Dedifferentiated amniotic fluid mesenchymal stem cell (primary cell): ENCODE data around the gene GLI1.
"Not testable (repeated sequence)": the region's sequence is repeated elsewhere in the genome, so short reads cannot be mapped to it uniquely, and the experiment has no call there.

Experiments used
- DNase-seq: peaks from one replicate; pipeline ENCODE4 v3.0.0-alpha.2; 2016; ENCODE audit errors: extremely low spot score

GLI1 gene

DNA sequence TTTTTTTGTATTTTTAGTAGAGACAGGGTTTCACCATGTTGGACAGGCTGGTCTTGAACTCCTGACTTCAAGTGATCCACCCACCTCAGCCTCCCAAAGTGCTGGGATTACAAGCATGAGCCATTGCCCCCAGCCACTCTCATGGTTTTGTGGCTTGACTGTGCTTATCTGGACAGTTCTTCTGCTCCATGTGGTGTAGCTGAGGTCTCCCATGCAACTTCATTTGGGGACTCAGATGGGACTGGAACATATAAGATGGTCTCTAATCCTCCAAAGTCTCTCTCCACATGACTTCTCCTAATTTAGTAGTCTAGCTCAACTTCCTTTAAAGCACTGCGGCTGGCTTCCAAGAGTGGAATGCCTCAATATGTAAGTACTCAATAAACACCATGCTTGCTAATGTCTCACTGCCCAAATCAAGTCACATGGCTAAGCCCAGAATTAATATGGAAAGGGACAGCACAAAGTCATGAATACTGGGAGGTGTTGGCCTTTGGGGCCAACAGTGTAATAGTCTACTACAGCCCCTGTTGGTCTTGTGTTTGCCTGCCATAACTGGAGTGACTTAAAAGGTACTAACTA lies 17.6 kb upstream of the GLI1 start:
- no peak for DNase-seq

DNA sequence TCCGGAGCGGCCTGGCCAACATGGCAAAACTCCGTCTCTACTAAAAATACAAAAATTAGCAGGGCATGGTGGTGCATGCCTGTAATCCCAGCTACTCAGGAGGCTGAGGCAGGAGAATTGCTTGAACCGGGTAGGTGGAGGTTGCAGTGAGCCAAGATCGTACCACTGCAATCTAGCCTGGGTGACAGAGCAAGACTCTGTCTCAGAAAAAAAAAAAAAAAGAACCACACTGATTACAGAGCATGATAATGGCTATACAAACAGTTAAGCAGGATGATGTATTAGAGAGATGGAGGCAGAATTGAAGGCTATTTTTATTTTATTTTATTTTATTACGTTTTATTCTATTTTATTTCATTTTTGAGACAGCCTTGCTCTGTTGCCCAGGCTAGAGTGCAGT lies 15.2 kb upstream of the GLI1 start:
- not testable (repeated sequence) for DNase-seq

DNA sequence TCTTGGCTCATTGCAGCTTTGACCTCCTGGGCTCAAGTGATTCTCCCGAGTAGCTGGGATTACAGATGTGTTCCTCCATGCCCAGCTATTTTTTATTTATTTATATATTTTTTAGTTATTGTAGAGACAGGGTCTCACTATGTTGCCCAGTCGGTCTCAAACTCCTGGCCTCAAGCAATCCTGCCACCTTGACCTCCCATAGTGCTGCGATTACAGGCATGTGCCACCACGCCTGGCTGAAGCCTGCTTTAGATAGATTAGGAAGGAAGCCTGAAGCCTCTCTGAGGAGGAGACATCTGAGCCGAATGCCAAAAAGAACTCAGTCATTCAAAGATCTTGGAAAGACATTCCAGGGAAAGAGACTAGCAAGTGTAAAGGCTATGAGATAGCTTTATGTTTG lies 14.8 kb upstream of the GLI1 start:
- no peak for DNase-seq

DNA sequence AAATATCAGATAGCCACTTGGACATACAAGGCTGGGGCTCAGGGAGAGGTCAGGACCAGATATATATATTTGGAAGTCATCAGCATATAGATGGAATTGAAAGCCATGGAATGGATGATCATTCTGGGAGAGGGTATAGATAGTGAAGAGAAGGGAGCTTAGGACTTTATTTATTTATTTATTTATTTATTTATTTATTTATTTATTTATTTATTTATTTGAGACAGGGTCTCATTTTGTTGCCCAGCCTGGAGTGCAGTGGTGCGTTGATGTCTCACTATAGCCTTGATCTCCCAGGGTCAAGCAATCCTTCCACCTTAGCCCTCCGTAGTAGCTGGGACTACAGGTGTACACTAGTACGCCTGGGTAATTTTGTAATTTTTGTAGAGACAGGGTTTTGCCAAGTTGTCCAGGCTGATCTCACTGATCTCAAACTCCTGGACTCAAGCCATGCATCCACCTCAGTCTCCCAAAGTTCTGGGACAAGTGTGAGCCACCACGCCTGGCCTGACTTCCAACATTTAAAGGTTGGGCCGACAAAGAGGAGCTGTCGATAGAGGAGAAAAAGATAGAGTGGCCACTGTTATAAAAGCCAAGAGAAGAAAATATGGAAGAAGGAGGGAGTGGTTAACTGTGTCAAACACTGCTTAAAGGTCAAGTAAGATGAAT lies 13.2 kb upstream of the GLI1 start:
- no peak for DNase-seq

DNA sequence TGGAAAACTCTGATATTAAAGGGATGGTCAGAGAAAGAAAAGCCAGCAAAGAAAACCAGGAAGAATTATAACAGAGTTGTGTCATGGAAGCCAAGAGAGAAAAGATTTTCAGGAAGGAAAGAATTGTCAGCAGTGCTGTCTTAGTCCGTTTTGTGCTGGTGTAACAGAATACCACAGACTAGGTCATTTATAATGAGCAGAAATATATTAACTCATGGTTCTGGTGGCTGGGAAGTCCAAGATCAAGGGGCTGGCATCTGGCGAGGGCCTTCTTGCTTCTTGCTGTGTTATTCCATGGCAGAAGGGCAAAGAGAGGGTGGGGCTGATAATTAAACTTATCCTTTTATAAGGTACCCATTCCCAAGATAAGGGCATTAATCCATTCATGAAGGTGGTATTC lies 10.9 kb upstream of the GLI1 start:
- no peak for DNase-seq

DNA sequence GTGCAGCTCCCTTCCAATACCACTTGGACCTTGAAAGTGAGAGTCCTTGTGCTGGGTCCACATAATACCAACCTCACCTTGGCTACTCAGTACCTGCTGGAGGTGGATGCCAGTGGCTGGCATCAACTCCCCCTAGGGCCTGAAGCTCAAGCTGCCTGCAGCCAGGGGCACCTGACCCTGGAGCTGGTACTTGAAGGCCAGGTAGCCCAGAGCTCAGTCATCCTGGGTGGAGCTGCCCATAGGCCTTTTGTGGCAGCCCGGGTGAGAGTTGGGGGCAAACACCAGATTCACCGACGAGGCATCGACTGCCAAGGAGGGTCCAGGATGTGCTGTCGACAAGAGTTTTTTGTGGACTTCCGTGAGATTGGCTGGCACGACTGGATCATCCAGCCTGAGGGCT lies 10.2 kb upstream of the GLI1 start:
- no peak for DNase-seq

DNA sequence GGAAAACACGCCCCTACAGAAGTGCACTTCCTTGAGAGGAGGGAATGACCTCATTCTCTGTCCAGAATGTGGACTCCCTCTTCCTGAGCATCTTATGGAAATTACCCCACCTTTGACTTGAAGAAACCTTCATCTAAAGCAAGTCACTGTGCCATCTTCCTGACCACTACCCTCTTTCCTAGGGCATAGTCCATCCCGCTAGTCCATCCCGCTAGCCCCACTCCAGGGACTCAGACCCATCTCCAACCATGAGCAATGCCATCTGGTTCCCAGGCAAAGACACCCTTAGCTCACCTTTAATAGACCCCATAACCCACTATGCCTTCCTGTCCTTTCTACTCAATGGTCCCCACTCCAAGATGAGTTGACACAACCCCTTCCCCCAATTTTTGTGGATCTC lies 9.5 kb upstream of the GLI1 start:
- DNase-seq = no peak

DNA sequence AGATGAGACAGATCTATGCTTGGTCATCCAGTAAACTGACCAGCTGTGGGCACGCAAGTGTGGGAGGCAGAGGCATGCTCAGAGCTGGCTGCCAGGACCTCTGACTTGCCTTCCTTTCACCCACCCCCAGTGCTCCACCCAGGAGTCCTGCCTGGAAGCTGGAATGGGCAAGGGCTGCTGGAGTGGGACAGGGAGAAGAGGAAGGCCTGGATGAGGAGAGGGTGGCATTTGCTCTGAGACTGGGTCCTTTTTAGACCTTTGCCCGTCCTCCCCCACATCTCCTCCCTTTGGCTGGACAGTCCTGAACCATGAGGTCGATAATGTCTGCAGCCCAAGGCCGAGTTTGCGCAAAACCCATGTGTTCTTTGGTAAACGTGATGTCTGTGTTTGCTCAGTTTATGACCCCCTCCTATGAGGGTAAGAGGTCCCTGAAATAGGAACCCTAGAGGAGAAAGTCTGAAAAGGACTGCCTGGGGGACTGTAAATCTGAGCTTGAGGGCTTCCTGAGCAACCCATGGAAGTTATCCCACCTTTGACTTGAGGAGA lies 8.3 kb upstream of the GLI1 start:
- no peak for DNase-seq

DNA sequence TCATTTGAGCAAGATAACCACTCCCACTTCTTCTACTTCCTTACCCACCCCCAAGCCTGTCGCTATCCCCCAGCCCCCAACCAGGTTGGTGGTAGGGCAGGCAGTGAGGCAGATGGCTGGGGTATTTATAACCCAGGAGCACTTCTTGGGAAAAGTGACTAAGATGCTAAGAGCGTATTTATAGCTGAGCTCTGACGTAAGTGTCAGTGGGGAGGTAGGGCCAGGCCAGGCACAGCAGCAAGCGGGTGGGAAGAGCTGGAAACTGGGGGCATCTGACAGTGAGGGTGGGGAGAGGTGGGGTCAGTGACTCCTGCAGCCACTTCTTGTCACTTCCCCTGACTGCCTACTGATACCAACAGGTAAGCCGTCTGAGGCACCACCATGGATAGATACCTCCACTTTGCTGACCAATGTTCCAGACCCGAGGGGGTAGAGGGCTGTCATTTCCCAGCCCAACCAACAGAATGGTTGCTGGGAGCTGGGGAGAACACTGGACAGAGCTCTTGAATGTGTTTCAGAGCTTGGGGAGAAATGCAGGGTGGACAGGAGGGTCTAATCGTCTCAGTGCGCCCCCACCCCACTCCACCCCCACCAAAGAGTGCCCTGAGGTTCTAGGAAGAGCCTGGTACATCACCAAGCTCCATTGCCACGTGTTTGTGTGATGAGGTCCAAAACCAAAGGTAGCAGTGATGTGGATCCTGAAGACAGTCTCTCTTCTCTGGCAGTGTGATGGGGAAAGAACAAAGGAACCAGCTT lies 7.2 kb upstream of the GLI1 start:
- DNase-seq = peak; percentile 38

DNA sequence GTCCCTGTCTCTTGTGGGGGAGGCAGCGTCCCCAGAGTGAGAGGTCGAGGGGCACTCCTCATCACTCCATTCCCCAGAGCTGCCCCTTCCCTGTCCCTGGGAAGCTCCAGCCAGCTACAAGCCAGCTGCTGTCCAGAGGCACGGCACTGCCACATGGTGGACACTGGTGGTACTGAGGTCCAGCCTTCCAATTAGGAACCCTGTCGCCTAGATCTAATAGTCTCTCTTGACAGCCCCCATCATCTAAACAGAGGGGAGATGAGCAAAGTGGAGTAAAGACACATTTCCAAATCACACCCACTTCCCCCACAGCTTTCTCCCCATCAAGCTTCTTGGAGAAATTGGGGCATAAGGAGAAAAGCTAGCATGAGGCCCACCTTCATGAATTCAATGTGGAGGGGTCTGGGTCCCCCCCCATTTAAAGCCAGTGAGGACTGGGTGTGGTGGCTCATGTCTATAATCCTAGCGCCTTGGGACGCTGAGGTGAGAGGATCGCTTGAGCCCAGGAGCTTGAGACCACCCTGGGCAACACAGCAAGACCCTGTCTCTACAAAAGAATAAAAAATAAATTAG lies 6.6 kb upstream of the GLI1 start:
- DNase-seq = peak; percentile 78

DNA sequence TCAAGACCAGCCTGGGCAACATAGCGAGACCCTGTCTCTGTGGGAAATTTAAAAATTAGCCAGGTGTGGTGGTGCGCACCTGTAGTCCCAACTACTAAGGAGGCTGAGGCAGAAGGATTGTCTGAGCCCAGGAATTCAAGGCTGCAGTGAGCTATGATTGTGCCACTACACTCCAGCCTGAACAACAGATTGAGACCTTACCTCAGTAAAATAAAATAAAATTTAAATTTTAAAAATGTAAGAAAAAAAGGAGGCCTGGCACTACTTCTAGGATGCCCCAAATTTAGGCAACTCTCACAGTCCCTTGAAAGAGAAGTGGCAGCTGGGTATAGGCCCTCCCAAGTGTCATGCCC lies 5.4 kb upstream of the GLI1 start:
- no peak for DNase-seq

DNA sequence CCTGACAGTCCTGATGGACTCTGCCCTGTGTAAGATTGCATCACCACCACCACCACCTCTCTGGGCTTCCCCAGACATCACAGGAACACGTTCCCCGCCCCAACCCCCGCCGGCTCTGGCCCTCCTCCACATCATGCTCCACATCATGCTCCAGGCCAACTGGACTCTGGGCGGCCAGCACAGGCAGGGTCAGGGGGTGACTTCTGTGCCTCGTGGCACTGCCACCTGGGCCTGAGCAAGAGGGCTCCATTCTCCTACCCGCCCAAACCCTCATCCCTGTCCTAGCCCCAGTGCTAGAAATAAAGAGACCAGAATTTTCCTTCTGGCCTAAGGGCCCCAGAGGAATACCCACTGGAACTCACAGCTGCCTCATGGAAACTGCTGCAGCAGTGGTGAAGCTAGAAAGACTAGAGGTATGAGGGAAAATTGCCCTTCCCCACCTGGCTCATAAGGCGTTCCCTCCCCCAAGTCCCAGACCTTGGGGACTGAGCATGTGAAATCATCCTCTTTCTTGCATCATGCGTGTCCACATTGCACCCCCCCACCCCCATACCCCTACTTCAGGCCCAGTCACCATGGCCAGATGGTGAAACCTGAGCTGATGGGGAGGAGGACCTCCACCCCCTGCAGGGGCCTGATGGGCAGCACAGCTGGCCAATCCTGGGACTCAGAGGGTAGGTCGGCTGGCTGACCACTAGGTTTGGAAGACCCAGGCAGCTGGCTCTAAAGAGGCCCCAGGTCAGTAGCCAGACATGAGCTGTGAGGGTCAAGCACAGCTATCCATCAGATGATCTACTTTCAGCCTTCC lies 4.8 kb upstream of the GLI1 start, which contains the start of gene INHBE:
Gene INHBE, plus strand, starts transcription at position 742 of the 808 bp plus-strand sequence. CDS start 230 bp downstream, outside the sequence.
- DNase-seq = peak; percentile 29

DNA sequence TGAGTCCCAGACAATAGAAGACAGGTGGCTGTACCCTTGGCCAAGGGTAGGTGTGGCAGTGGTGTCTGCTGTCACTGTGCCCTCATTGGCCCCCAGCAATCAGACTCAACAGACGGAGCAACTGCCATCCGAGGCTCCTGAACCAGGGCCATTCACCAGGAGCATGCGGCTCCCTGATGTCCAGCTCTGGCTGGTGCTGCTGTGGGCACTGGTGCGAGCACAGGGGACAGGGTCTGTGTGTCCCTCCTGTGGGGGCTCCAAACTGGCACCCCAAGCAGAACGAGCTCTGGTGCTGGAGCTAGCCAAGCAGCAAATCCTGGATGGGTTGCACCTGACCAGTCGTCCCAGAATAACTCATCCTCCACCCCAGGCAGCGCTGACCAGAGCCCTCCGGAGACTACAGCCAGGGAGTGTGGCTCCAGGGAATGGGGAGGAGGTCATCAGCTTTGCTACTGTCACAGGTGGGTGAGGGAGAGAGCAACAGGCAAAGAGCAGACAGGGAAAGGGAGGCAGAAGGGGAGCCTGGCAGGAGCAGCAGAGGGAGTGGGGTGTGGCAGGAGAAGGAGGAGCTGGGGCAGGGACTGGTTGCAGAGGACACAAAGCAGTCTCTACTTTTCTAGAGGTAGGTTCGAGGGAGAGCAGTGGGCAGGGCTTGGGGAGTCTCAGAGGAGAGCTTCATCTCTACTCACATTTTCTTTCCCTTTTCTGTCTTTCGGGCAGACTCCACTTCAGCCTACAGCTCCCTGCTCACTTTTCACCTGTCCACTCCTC lies 4.0 kb upstream of the GLI1 start:
- DNase-seq = no peak

DNA sequence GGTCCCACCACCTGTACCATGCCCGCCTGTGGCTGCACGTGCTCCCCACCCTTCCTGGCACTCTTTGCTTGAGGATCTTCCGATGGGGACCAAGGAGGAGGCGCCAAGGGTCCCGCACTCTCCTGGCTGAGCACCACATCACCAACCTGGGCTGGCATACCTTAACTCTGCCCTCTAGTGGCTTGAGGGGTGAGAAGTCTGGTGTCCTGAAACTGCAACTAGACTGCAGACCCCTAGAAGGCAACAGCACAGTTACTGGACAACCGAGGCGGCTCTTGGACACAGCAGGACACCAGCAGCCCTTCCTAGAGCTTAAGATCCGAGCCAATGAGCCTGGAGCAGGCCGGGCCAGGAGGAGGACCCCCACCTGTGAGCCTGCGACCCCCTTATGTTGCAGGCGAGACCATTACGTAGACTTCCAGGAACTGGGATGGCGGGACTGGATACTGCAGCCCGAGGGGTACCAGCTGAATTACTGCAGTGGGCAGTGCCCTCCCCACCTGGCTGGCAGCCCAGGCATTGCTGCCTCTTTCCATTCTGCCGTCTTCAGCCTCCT lies 3.4 kb upstream of the GLI1 start:
- DNase-seq = no peak

DNA sequence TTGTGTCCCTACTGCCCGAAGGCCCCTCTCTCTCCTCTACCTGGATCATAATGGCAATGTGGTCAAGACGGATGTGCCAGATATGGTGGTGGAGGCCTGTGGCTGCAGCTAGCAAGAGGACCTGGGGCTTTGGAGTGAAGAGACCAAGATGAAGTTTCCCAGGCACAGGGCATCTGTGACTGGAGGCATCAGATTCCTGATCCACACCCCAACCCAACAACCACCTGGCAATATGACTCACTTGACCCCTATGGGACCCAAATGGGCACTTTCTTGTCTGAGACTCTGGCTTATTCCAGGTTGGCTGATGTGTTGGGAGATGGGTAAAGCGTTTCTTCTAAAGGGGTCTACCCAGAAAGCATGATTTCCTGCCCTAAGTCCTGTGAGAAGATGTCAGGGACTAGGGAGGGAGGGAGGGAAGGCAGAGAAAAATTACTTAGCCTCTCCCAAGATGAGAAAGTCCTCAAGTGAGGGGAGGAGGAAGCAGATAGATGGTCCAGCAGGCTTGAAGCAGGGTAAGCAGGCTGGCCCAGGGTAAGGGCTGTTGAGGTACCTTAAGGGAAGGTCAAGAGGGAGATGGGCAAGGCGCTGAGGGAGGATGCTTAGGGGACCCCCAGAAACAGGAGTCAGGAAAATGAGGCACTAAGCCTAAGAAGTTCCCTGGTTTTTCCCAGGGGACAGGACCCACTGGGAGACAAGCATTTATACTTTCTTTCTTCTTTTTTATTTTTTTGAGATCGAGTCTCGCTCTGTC lies 2.7 kb upstream of the GLI1 start:
- DNase-seq = no peak

DNA sequence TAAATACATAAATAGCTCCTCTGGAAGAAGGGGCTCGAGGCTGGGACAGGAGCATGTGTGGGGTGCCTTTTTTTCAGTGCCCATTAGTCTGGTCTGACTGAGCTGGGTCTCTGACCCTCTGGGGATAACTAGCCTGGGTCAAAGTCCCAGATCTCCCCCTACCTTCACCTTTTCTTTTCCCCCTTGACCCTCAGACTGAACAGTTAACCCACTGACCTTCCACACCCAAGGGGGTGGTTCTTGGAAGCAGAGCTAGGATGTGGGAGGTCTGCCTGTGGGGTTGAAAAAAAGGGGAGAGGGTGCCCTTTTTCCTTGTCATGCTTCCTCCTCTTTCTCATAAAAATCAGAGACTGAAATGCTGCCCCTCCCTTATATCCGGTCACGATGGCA lies 925 bp upstream of the GLI1 start:
- DNase-seq = no peak

DNA sequence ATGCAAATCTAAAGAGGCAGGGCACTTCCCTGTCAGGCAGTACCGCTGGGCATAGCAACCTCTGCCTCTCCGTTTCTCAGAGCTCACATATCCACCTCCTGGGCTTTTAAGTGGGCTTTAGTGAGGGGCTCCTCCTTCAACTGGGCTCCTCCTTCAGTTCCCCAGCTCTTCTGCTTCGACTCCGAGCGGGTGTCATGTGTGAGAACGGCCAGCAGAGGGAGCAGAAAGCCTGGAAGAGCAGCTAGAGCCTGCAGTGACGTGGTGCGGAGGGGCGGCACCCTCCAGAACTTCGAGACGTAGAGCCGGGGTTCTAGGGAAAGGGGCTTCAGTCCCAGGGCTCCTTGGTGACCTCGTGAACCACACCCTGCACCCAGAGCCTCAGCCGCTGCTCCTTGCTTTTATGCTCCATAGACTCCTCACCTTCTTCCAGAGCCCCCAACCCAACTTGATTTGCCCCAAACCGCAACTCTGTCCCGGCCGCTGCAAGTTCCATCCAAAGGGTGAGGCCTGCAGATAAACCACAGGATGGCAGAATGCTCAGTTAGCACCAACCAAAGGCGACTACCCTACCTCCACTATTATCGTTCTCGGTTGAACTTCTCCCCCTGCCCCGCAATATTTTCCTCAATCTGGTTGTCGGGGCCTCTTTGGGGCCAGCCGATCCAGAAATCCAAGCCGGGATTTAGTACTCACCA lies 383 bp upstream of the GLI1 start:
- peak; percentile 97 for DNase-seq

DNA sequence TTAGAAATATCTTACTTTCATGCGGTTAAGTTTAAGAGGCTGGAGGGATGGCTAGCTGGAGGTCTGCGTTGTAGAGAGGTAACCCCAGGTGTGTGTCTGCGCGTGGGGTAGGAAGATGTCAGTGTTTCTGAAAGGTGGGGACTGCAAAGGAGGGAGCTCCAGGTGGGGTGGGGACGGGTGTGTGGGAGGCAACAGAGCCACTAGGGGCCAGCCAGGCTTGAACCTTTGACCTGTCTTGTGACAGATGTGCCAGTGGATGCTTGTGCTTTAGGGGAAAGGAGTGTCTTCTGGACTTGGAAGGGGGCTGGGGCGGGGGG lies 841 bp downstream of the GLI1 start:
- DNase-seq = no peak

DNA sequence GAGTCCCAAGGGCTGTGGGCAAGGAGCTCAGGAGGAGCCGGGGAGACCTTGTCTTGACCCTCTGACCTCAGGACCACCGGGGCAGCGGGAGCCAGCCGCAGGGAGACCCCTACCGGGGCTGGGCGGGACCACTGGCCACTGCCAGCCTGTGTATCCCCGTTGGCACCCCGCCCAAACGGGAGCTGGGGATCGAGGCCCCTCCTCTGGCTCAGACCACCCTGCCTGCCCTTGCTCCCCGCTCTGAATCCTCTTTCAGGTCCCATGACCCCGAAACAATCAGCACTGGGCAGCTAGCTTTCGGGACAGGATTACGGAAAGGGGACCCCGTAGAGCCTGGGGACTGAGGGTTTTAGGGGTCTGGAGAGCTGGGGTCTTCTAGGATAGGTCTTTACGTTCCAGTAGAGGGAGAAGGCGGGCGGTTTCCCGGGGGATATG lies 1.3 kb downstream of the GLI1 start:
- DNase-seq = no peak
